ENCODE data around the gene EPB41L2.

EPB41L2 gene

DNA sequence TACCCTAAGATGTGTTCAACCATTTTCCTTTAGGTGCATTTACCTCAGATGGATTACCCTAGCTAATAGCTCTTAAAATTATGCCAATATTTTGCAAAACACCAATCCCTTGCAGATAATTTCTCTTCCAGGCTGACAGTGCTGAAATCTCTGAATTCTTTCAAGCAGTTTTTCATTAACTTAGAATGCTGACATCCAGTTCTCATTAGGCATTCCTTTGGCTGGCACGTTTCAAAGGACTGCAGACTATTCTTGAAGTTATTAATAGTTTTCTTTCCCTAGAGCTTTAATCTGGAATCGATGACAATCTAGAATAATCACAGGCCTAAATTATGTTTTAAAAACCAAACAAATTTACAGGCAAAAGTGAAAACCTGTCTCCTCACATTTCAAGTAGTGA lies 167.5 kb downstream of the EPB41L2 start:
- FAIRE-seq = no peak

DNA sequence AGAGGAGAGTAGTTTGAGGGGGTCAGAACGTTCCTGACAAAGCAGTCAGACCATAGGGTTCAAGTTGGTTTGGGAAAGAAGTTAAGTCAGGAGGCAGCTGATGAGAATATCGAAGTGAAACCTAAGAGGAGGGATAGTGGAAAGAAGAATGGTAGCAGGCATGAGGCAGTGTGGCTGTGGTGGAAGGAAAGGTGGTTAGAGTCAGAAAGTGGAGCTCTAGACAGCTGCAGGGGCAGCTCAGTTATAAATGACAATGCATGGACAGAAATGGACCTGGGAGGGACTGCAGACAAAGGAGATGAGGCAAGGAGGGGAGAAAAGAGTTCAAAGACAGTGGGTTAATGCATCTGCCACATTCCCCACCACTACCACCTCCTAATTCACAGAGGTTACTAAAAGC lies 169.3 kb downstream of the EPB41L2 start:
- FAIRE-seq = no peak

DNA sequence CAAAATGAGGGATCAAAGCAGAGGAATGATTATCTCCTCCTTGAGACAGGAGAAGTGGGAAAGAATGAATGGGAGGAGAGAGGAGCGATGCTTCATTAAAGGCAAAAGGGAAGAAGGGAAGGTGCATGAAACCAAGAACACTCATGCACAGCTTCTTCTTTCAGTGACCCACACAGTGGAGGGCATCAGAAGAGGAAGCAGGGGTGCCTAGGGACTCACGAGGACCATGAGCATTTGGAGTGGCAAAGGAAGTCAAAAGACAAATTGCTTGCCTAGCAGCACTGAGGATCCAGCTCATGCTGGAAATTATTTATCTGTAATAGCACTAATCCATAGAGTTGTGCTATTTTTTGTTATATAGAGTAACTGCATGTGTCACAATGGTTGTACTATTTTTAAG lies 169.8 kb downstream of the EPB41L2 start:
- no peak for FAIRE-seq

DNA sequence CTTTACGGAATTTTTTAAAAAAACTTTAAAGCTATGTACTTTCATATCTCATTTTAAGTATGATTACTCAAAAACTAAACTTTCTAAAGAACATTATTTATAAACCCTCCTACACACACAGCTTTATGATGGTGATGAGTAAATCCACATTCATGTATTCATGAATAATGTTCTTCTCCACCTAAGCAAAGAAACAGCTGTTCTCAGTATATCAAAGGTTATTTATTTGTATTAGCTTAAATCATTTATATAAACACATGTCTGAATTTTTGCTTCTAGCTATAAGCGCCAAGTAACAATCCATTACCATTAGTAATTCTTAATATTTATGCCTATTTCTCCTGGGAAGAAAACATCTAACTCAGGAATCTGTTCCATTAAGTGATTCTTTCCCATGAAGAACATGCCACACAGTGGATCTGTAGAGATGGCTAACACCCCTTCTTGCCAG lies 172.5 kb downstream of the EPB41L2 start:
- no peak for FAIRE-seq

DNA sequence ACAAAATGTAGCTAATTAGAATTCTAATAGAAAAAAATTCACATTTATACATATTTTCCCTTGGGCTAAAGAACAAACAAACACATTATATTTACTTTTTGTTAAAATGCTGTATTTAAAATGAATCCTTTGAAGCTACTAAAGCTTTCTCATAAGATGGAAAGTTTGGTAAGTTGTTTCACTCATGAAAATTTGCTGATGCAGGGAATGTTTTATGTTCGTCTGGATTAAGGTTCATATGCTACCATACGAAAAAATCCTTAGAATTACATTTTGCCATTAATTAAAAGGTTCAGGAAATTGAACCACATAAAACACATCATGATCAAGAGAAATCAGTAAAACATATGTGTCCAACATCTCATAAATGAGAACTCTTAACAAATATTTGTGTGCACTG lies 173.6 kb downstream of the EPB41L2 start:
- FAIRE-seq = no peak

DNA sequence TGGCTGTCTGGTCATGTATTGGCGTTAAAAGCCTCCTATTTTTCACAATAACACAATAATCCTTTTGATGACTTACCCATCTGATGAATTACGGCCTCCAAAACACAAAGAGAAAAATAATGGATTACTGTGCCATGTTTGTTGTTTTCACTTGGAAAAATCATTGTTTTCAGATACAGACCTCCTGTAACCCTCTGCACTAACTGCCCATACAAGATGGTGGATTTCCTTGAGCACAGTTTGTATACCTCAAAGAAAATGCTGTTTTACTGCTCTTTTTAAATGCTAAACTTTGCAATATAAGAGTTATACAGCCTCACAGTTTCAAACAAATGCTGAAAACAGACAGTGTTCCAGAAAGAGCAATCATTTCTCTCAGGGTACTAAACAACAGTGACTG lies 174.8 kb downstream of the EPB41L2 start:
- FAIRE-seq = no peak

DNA sequence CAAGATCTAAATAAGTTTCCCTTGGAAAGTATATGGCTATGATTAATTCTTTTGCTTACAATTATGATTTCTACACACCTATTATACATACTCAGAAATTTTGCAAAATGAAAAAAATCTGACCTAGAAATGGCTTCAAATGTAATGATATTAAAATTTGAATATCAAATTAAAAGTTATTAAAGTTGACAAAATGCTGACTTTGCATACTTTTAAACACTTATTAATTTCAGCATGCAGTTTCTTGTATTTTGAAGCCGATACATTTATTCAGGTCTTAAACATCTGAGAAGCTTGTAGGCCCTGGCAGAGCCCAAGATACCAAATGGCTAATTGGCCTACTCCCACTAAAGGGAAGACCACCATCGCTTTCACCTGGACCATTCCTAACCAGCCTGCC lies 176.1 kb downstream of the EPB41L2 start:
- FAIRE-seq = no peak

DNA sequence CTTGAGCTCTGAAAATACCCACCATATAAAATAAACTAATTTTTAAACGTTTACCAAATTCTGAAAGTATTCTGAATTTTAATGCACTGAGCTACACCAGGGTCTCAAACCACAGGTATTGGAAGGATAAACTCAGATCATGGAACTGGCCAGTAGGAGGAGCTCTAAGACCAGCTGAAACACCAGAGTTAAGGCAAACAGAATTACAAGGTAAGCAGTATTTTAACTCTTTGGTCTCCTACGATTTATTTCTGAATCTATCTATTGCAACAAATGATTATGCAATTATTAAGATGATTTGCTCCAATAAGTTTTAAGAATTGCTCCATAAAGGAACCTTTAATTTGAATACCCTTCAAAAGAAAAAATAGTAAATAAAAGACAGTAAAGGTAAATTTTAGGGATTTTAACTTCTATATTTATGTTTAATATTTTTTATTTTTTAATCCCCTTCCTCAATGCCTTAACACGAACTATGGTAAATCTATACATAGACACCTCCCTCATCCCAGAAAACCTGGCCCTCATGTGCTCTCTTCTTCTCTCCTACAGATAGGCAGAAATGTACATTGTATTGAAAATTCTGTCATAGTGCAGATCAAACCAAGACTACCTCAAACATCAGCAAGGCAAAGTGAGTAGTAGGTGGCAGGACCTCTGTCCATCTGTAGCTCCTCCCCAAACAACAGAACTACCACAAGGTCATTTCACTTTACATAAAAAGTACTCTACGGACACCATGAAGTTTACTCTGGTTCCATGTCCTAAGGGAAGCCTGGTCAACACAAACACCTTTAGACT lies 177.5 kb downstream of the EPB41L2 start:
- peak; percentile 96 for FAIRE-seq

DNA sequence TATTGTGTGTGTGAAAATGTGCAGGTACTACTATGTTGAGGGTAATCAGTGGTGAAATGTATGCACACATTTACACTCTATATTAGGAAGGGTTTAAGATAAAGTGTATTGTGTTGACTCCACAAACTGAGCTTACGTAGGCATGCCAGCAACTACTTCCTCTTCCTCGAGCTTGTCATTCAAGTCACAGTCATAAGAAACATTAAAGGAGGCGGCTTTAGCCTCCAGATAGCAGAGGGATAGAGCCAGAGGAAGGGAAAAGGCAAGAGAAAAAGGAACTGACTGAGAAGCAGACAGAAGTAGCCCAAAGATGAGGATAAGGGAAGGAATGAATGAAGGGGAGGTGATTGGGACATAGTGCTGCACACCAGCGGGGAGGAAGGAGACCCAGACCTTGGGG lies 180.7 kb downstream of the EPB41L2 start:
- no peak for FAIRE-seq

DNA sequence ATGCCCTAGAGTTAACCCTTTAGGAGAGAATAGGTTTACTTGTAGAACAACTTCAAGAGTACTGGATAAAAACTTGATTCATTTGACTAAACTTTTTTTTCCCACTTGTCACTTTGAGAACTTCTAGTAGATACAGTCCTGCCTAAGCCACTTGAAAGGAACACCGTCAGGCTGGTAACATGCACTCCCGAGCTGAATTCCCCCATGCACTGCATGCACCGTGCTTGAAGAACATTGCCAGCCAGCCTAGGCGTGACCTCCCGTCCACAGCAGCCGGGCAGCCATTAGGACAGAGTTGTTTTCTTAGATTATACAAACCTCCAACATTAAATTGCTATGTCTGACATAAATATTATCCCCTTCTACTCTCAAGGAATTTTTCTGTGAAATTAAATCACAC lies 183.2 kb downstream of the EPB41L2 start:
- no peak for FAIRE-seq

DNA sequence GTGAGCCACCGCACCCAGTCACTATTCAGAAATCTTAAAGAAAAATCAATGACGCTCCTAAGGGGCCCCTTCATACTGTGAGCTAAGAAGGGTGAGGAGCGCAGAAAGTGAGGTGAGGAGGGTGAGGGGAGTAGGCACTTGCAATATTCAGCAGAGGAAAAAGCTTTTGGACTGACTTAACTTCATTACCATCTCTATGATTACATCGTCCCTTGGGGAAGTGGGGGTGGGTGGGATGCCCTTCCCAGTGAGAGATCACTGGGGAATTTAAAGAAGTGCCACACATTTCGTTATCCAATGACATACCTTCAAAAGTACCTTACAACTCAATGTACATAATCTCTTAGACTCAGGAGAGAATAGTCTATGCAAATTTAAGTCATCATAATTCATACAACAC lies 189.3 kb downstream of the EPB41L2 start:
- no peak for FAIRE-seq

DNA sequence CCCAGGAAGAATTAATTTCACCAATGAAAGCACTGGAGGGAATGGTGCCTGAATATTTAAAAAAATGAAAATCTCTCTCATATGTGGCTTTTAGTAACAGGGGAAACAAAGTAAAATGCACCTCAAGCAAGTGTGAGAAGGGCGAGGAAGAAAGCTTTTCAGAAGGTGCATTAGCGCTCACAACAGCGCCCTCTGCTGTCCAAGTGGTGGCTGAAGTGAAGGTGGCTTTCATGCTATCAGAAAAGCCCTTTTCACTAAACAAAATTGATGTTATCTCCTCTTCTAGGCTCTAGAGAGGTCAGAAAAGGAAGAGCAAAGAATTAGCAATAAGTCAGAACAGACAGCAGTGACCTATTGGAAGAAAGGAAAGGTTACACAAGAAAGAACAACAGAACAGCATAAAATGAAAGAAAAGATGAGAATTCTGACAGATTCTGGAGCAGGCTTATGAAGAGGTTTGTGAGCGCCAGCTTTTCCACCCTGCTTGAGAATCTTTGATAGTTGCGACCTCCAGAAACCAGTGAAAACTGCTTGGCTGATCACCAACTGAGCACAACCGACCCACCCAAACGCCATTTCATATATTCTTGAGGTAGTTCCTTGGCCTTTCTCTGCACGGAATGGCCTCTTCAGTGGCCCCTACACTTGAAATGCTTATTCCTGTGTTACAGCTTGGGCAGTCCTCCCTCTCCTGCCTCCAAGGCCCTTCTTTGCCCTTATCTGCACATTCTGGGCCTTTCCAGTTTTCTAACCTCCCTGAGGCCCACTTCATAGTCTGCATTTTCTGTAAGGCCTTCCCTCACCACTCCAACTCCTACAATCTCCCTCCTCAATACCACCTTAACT lies 190.6 kb downstream of the EPB41L2 start:
- FAIRE-seq = peak; percentile 11

DNA sequence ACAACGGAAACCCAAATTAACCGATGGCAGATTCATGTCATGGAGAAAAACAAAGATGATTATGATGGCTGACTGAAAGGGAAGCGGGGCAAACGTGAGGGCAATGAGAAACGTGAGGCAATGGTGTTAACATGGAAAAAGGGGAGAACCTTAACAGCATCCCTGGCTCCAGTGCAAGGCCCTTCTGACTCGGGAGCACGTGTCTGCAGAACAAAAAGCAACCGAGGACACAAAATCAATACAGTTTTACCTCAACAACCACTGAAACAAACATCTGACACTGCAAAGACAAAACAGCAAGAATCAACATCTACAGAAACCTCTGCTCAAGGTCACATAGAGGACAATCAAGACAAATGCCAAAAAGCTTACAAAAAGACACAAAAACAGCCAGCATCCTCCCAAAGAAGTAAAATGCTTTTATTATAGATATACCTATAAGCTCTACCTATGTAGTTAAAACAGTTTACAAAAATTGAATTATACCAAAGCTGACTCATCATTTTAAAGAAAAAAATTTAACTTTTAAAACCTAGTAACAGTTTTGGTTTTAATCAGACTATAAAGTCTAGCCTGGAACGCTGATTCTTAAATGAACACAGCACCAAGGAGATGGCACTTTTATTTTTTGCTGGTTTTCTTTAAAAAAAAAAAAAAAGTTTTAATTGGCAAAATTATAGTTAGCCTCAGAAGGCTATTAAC lies 192.7 kb downstream of the EPB41L2 start:
- FAIRE-seq = no peak

DNA sequence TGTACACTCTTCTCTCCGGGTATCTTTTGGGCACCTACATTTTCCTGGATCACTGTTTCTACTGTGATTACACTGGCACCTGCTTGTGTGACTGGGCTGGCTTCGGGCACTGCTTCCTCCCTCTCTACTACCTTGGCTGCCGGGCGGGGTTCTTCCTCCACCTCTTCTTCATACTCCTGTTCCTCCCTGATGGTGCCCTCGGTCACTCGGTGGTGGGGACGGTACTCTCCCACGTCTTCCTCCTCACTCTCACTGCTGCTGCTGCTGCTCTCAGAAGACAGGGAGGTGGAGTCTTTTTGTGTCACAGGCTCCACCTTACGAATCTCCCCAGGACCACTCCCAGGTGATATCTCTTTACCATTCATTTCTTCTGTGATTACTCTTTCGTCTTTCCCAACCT lies 193.4 kb downstream of the EPB41L2 start:
- FAIRE-seq = no peak

DNA sequence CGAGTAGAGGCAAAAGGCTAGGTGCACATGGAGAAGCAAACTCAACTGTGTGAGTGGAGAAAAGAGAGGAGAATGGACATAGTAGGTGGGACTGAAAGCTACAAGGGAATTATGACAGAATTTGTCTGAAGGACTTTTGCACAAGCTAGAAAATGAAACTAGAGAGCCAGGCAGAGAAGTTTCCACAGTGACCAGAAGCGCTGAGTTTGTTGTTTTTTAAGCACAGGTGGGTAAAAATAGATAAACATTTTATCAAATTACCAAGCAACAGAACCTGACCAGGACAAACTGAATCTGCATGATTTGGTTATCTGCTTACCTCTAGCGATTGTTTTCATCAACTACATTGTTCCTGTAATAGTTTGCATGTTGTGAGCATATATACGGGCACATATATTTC lies 197.3 kb downstream of the EPB41L2 start:
- FAIRE-seq = no peak

DNA sequence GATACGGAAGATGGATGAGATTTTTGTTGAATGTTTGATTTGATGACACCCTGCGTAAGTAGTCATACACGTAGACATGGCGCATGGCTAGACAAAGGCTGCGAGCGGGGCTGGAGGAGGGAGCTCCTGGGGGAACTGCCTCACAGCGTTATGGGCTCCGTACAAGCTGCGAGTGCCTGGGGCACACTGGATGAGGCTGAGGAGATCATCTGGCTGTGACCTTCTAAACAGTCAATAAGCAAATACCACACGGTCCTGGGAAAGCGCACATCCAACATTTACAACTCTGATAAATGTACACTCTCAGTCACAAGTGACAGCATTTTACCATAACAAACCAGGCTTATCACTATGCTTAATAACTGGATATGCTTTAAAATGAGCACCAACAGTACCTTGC lies 198.7 kb downstream of the EPB41L2 start:
- no peak for FAIRE-seq

DNA sequence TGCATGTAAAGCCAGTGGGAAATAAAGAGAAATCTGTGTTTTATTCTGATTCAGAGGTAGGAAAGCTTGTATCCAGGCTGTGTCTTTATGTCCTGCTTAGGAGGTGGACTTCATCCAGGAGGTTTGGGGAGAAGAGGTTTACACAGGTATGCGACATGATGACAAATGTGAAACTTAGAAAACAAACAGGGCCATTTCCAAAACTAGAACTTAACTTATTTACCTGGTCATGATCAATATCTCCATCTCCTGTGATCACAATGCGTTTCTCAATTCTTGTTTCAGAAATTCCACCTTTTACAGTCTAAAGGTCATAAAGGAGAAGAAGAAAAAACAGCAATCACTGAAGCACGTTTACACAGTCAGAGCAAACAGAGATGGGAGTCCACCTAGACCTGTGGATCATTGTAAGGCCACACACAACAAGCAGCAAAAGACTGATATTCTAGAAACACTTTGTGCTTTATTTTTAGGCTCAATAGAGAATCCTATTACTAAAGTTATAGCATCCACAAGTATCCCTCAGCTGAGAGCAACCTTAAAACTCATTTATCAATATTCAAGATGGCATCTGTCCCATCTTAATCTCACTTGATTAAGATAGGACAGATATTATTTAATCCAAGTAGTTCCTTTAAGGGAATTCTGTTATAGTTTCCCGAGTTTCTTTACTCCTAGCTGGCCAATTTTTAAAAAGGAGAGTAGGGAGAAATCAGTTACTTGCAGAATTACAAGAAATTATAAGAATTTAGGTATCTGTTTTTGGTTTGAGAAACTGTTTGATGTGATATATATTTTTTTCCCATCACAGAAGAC lies 199.4 kb downstream of the EPB41L2 start:
- no peak for FAIRE-seq

DNA sequence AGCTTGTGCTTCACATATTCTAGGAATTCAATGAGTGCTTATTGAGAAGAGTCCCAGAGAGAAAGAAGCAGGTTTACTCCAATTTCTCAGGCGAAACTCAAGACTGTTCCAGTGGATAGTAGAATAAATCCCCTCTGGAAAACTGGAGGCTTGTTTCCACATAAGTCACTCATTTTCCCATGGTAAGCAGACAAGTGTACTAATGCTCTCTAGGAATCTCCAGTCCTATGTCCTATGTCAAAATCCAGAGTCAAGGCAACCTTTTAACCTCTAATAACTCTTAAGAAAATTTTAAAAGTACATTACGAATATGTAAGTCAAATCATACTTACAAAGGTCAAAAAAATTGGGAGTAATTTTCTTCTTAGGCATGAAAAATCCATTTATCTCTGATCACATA lies 200.7 kb downstream of the EPB41L2 start:
- FAIRE-seq = no peak

DNA sequence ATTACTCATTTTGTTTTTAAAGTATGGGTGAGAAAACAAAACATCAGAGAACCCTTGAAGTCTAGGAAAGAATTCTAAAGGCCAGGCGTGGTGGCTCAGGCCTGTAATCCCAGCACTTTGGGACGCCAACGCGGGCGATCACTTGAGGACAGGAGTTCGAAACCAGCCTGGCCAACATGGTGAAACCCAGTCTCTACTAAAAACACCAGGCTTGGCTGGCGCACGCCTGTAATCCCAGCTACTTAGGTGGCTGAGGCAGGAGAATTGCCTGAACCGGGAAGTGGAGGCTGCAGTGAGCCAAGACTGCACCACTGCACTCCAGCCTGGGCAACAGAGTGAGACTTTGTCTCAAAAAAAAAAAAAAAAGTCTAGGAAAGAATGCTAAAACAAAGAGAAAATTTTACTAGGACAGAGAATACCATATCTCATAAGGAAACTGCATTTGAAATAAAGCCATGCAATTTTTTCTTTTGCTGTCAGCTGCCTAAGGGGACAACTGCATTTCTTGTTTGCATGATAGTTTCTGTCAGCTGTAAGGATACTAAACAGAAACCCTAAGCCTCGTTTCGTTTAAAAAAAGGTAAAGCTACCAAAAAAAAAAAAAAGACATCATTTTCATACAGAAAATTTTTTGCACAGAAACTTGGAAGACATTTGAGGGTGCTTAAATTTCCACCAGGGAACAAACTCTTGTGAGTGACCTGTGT lies 203.7 kb downstream of the EPB41L2 start:
- FAIRE-seq = no peak

DNA sequence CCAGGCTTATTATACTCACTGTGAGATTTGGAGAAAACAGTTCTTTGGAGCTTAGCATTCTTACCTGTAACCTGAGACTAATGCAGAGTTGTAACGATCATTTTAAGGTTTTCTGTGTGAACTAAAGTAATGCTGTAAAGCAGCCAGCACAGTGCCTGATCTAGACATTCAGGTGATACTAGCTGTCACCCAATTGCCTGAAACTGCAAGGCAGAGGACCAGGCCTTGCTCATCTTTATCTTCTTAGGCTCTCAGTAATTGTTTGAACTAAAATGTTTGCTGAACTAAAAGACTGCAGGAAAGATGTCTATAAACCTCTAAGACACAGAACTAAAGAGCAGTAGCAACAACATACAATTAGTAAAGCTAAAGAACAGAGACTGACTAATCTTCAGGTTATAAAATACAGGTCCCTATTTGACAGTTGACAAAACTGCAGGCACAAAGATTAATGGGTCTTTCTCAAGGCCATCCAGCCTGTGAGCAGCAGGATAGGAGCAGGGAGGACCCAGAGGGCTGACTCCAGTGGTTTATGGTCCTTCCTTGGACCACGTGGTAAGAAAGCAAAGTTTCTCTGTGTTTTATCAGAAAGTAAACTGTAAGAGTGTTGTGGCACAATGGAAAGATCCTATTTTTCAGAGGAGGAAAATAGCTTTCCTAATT lies 204.4 kb downstream of the EPB41L2 start:
- no peak for FAIRE-seq

DNA sequence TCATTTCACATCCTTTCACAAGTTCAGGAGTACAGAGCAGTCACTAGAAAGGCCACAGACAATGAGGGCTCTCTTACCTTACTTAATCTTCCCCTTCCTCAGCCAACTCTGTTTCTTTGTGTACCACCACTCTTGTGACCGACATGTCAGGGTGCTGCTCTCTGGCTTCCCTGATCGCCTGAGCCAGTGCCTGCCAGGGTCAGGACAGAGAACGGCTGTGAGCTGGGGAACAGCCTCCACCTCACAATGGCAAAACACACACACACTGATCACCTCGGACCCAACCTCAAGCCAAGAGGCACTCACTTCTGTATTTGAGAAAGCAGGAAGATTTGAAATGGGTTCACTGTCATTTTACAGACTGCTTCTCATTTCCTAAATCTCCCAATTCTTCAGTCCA lies 205.0 kb downstream of the EPB41L2 start:
- FAIRE-seq = no peak

All from G401.6 (cell line).